GM19438 (cell line): Measurements from ENCODE around the gene TBATA.
"Not testable (repeated sequence)": the region's sequence is repeated elsewhere in the genome, so short reads cannot be mapped to it uniquely, and the experiment has no call there.

Experiments
- ATAC-seq: cut with Tn5 transposase; IDR thresholded peaks from one replicate; pipeline ENCODE4 v1.9.1; 2021; ENCODE audit warnings: low read depth; ENCODE audit not compliant: unreplicated experiment

The TBATA gene

GRCh38 chr10:70779511-70780369, 5.4 kb downstream of the TBATA start:
- ATAC-seq, result no peak

- ATAC-seq, result no peak
These were observed 6.1 kb downstream of the TBATA start for GRCh38 chr10:70779088-70779487.

DNA sequence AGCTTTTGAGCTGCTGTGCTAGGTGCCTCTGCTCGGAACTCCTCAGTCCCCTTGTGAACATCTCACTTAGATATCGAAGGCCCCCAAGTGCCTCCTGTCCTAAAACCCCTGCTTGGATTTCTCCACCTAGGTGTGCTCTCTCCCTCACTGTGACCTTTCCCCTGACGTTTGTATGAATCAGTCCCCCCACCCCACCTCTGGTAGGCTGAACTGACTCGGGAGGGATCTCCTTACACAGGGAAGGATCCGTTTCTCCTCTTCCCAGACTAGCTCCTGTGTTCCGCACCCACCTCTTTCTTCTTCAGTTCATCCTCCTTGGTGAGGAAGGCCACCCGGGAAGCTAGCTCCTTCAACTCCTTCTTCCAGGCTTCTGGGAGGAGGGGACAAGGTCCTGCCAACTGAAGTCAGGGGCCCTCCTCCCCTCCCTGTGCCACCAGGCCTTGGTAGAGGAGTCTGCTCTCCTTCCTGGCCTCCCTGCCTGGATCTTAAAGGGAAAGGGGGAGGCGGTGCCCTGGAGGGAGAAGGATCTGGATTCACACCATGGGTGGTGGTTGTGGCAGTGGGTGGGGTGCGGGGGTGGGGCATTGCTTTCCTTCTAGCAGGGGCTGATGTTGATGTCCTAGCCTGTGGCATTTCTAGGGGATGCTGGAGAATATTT, 6.8 kb downstream of the TBATA start:
- no peak for ATAC-seq

DNA sequence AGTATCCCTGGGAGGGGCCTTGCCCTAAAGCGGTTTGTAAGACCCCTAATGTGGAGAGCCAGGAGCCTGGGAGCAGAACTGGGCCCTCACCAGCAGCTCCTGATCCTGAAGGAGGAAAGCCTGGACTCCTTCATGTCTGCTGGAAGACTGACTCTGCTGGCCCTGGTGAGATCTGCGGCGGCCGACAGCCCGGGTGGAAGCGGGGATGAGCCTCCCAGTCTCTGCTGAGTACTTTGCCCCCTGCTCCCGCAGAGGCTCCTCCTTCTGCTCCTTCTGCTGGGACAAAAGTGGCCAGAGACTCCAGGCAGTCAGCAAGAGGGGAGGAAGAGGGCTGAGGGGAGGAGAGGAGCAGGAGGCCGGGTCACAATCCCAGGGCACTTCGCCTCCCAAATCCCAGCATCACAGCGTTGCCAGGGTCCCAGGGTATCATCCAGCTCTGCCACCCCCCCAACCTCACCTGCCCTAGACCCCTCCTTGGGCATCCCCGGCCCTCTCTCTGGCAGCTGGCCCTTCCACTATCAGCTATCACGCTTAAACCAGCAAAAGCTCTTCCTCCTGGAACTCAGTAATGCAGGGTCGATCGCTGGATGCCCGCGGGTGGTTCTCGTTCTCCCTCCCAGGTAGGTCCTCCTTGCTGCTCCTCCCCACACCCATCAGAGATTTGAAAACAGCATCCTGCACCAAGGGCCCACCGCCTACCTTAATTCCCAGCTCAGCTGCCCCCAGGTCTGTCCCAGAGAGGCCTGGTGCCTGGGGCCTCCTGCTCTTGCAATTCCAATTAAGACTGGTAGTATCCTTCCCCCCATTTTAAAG, 7.9 kb downstream of the TBATA start:
- no peak for ATAC-seq

DNA sequence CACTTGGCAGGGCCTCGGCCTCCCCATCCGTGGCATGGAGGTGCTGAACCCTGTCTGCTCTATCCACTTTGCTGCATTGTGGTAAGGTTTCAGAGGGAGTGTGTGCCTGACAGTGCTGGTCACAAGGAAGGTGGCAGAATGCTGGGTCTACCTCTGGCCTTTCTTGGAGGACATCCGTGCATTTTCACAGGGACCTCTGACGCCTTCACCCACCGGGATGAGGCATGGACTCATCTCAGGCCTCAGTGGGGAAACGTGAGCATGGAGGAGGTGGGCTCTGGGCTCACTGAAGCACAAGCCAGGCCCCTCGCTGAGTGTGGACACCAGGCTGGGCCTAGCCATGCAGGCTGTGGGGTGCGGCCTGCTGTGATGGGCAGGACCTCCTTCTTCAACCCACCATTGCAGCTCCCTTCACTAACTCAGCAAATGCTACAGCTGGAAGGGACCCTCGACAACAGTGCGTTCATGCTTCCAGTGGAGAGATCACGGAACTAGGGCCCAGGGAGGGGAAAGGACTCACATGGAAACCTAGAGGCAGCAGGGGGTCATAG, 8.6 kb downstream of the TBATA start:
- no peak for ATAC-seq

DNA sequence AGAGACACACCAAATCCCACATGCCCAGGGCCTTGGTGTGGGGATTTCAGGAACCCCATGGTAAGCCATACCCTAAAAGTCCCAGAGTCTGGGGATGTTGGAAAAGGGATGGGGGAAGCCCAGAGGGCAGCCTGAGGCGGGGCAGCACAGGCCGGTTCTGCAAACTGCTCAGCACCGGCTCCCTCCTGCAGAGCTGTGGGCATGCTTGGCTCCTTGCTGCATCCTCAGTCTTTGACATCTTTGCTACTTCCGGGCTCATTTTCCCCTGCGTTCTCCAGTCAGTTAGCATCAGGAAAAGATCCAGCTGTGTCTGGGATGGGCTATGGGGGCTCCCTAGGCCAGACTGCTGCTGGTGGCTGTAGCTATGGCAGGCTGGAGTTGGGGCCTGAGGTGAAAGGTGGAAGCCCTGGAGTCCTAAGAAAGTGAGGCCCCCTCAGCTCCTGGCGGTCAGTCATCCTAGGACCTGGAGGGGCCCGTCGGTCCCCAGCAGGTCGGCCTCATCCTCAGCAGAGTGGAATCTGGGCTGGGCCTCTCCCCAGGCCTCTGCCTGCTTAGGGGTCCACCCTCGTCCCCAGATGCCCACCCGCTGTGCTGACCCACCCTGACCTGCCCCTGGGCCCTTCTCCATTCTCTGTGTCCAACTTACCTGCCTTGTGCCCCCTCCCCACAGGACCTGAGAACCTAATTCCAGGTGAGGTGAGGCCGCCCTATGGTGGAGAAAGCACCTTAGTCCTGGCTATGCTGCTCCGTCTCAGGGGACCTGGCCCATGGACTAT, 9.3 kb downstream of the TBATA start:
- no peak for ATAC-seq

DNA sequence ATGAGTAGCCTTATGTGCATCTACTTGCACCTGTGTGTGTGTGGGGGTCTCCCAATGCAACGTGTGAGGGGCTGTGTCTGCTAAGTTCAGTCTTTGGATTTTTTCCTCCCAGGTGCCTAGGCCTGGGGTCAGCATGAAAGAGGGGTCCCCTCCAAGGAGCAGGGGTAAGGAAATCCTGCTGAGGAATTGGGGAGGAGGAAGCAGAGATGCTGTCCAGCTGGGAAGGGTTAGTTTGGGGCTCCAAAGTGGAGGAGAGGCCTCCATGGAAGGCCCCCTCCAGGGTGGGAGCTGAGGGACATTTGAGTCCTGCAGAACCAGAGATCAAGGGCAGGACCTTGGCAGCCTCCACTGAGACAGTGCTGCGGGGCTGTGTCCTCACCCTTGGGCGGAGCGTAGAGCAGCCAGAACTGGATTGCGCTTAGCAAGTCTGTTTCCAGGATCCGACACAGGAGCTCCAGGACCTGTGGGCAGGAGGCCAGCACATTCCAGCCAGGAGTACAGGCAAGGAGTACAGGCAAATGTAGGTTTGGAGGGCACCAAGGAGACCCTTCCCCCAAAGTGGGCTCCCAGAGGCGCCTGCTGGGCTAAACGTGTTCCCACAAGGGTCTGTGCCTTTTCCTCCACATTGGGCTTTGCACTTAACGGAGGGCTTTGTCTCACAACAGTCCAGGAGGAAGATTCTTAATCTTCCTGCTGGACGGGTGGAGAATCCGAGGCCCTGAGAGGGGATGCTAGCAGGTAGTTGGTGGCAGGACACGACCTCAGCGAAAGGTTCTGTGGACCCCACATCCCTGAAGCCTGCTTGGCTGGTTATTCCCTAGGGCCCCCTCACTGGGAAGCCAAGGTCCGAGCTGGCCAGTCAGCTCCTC, 10.1 kb downstream of the TBATA start:
- no peak for ATAC-seq

- ATAC-seq, result no peak
These were observed 11.0 kb downstream of the TBATA start for GRCh38 chr10:70773965-70774809.

GRCh38 chr10:70773461-70773860, 11.7 kb downstream of the TBATA start:
- no peak for ATAC-seq

DNA sequence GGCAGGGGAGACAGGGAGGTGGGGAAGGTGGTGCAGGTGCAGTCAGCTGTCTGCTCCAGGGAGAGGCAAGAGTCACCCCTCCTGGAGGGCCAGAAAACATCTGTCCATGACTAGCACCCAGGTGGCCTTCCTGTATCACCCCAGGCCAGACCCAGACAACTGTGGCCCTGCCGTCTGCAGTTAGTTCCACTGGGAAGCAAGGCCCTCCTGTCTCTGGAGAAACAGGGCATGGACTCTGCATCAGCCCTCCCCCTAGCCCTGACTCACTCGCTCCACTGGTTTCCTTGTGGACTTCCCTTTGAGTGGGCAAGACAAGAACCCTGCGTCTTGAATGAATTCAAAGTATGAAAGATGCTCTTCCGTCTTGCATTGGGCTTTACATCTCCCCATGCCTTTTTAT, 12.6 kb downstream of the TBATA start:
- ATAC-seq, result no peak

DNA sequence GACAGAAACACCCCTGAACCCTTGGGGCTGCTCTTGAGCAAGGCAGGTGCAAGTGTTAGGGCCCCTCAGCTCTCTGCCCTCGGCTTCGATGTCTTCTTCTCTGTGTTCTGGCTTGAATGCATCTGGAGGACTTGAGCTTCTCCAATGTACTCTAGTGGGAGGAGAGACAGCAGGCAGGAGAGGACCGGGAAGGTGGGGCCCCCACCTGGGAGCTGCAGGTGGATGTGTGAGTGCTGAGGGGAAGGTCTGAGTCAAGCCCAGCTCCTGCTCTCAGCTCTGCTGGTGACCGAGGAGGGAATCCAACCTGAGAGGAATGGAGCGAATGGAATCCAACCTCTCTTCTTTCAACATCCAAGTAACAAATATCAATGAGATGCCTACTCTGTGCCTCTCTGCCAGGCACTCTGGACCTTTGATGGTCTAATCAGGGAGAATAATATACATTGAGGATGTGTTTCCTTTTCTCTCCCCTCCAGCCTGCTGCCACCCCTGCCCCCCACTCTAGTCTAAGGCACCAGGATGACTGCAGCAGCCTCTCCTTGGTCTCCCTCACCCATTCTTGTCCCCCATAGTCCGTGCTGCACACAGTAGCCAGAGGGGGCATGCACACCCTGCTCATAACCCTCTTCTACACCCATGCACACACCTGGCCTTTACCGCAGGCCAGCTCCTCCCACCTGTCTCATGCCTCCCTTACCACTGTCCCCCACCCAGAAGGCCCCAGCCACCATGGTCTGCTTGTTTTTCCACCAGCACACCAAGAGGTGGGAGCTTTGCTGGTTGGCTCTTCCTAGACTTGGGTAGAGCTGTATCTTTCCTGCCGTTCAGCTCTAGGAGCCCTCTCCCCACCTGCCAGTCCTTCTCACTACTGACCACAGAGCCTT, 13.6 kb downstream of the TBATA start:
- ATAC-seq, result no peak

DNA sequence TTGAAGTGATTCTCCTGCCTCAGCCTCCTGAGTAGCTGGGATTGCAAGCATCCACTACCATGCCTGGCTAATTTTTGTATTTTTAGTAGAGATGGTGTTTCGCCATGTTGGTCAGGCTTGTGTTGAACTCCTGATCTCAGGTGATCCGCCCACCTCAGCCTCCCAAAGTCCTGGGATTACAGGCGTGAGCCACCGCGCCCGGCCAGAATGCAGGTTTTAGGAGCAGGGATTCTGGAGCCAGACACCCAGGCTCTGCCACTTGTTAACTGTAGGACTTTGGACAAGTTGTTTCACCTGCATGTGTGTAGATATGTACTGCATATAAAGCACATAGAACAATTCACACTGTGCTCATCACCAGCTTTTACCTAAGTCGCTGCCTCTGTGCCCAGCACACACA, 14.7 kb downstream of the TBATA start:
- not testable (repeated sequence) for ATAC-seq

DNA sequence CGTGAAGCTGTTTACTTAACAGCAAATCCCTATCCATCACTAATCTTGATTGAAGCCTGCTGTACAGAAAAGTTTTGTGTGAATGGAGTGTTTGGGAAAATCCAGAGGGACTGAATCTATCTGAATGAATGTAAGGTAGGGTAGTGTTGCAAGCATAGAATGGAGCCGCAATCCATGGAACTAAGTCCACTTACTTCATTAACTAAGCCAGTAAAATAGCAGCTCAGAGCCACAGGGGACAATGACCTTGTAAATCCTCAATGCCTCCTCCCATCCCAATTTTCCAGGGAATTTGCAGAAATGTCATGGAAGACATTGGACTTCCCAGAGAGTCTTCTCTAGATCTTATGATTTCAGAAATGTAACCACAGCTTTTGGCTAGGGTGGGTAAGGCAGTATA, 15.2 kb downstream of the TBATA start:
- no peak for ATAC-seq

DNA sequence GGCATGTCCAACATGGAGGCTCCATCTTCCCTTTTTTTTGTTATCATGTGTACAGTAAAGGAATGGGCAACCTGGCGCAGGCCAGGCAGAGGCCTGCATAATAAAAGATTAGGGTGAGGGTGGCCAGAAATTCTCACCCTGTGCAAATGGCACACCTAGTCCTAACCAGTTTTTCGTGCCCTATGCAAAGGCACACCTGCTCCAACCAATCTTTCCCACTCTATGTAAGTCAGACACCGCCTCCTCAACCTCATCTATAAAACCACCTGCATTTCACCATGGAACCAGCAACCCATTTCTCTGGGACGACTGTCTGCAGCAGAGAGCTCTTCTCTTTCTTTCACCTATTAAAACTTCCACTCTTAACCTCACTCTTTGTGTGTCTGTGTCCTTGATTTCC, 16.1 kb downstream of the TBATA start:
- ATAC-seq, result no peak

GRCh38 chr10:70768026-70768685, 17.0 kb downstream of the TBATA start:
- ATAC-seq, result not testable (repeated sequence)

- ATAC-seq, result no peak
These were observed 19.2 kb downstream of the TBATA start for GRCh38 chr10:70765794-70766594.
